Liver (tissue), 9 donors: ENCODE results near the gene ARHGAP36. TPM values are rescaled to one million over a fixed set of nuclear protein-coding genes. Genes with fewer than 3 reads are reported as not detected.

Source experiments
- DNase-seq: peaks from one replicate; pipeline ENCODE4 v3.0.0-alpha.2; 2017; ENCODE audit warnings: low spot score
- H3K27ac ChIP-seq, 2 donors: one replicate each; pipeline ENCODE4 v1.7.0; 2013; ENCODE audit warnings: inconsistent platforms in 2 of 2, low read length in 2 of 2, control low read depth in 1 of 2, low read depth in 1 of 2, mild to moderate bottlenecking in 1 of 2
- H3K27me3 ChIP-seq, 4 donors: one replicate each; pipeline versions ENCODE4 v1.6.1 to v1.7.0; 2013; ENCODE audit warnings: low read length in 3 of 4, inconsistent platforms in 1 of 4, mild to moderate bottlenecking in 1 of 4, moderate library complexity in 1 of 4; ENCODE audit not compliant: control insufficient read depth in 4 of 4, insufficient read depth in 4 of 4
- H3K36me3 ChIP-seq, 4 donors: one replicate each; pipeline versions ENCODE4 v1.6.1 to v1.7.0; 2013; ENCODE audit warnings: low read length in 3 of 4, mild to moderate bottlenecking in 3 of 4, low read depth in 1 of 4, moderate library complexity in 1 of 4; ENCODE audit not compliant: control insufficient read depth in 4 of 4, insufficient read depth in 3 of 4
- H3K4me1 ChIP-seq, 4 donors: one replicate each; pipeline versions ENCODE4 v1.6.1 to v1.7.0; 2013; ENCODE audit warnings: low read length in 3 of 4, mild to moderate bottlenecking in 3 of 4, moderate library complexity in 1 of 4; ENCODE audit not compliant: control insufficient read depth in 4 of 4, insufficient read depth in 4 of 4
- H3K4me3 ChIP-seq, 3 donors: one replicate each; pipeline versions ENCODE4 v1.6.1 to v1.7.0; 2013; ENCODE audit warnings: low read length in 3 of 3, control low read depth in 1 of 3, low read depth in 1 of 3, mild to moderate bottlenecking in 1 of 3
- H3K9ac ChIP-seq, 2 donors: one replicate each; pipeline ENCODE4 v1.7.0; 2013; ENCODE audit warnings: low read length in 2 of 2, mild to moderate bottlenecking in 2 of 2, moderate library complexity in 2 of 2, control low read depth in 1 of 2, low read depth in 1 of 2
- H3K9me3 ChIP-seq, 4 donors: one replicate each; pipeline versions ENCODE4 v1.6.1 to v1.7.0; 2013; ENCODE audit warnings: low read length in 3 of 4; ENCODE audit not compliant: control insufficient read depth in 4 of 4
- EGR1 ChIP-seq, 2 donors: IDR thresholded peaks; 2 replicates each; pipeline ENCODE4 v1.6.1; 2016 to 2018; ENCODE audit warnings: antibody characterized with exemption in 2 of 2, low read depth in 2 of 2
- FOXA1 ChIP-seq: IDR thresholded peaks from 2 replicates; pipeline ENCODE4 v1.6.1; 2016; ENCODE audit warnings: antibody characterized with exemption
- GABPA ChIP-seq, 2 donors: IDR thresholded peaks in 1 of 2; conservative IDR thresholded peaks in 1 of 2; 2 replicates each; pipeline ENCODE4 v1.6.1; 2016; ENCODE audit warnings: antibody characterized with exemption in 2 of 2, mild to moderate bottlenecking in 1 of 2, moderate library complexity in 1 of 2
- HNF4A ChIP-seq, 2 donors: conservative IDR thresholded peaks; 2 replicates each; pipeline ENCODE4 v1.6.1; 2016; ENCODE audit warnings: antibody characterized with exemption in 2 of 2, mild to moderate bottlenecking in 2 of 2
- HNF4G ChIP-seq: IDR thresholded peaks from 2 replicates; pipeline ENCODE4 v1.6.1; 2016; ENCODE audit warnings: antibody characterized with exemption
- JUND ChIP-seq, 2 donors: IDR thresholded peaks; 2 replicates each; pipeline ENCODE4 v1.6.1; 2016; ENCODE audit warnings: antibody characterized with exemption in 2 of 2
- MAX ChIP-seq: IDR thresholded peaks from 2 replicates; pipeline ENCODE4 v1.6.1; 2016; ENCODE audit warnings: antibody characterized with exemption
- RAD21 ChIP-seq, 2 donors: IDR thresholded peaks; 2 replicates each; pipeline ENCODE4 v1.6.1; 2016; ENCODE audit warnings: antibody characterized with exemption in 2 of 2, mild to moderate bottlenecking in 2 of 2
- RXRA ChIP-seq, 2 donors: IDR thresholded peaks; 2 replicates each; pipeline ENCODE4 v1.6.1; 2017 to 2018; ENCODE audit warnings: antibody characterized with exemption in 2 of 2, mild to moderate bottlenecking in 1 of 2
- SP1 ChIP-seq: IDR thresholded peaks from 2 replicates; pipeline ENCODE4 v1.6.1; 2018; ENCODE audit warnings: antibody characterized with exemption, mild to moderate bottlenecking
- TAF1 ChIP-seq: conservative IDR thresholded peaks from 2 replicates; pipeline ENCODE4 v1.6.1; 2016; ENCODE audit warnings: antibody characterized with exemption, mild to moderate bottlenecking
- YY1 ChIP-seq: IDR thresholded peaks from 2 replicates; pipeline ENCODE4 v1.6.1; 2016; ENCODE audit warnings: antibody characterized with exemption, mild to moderate bottlenecking
- WGBS: extraction: QIAGEN DNeasy Blood & Tissue Kit; methylation state at CpG from one replicate; pipeline ENCODE4 v1.1.7; 2013; 5-methylcytosine and 5-hydroxymethylcytosine counted together
- polyA plus RNA-seq, 2 donors: library from polyadenylated mRNA; stranded (reverse) in 1 of 2; unstranded in 1 of 2; fragments of 200-250 nt in 1 of 2; fragments of >200 nt in 1 of 2; fragmentation: Nextera tagmentation in 1 of 2; extraction: Ambion mirVana in 1 of 2; gene quantifications; one replicate each; pipeline versions ENCODE4 v1.2.1 to v1.2.3, GENCODE V29; 2013 to 2015
- total RNA-seq, 2 donors: library from RNA; depleted of rRNA; stranded (reverse); fragments of >200 nt; gene quantifications; one replicate each; pipeline ENCODE4 v1.2.3, GENCODE V29; 2014
- TF ChIP-seq, protein P1 (sequence below): fragments of 150-350 bp; IDR thresholded peaks from 2 replicates; pipeline ENCODE4 v1.5.1; 2017; ENCODE audit warnings: improper control_type of control experiment, low read depth, low read length; ENCODE audit not compliant: missing input control
- TF ChIP-seq, protein P2 (sequence below): IDR thresholded peaks from 2 replicates; pipeline ENCODE4 v1.6.1; 2016; ENCODE audit warnings: antibody characterized with exemption, mild to moderate bottlenecking
- donor health status: healthy.
- donor health status: healthy.
- donor health status: healthy.
- donor health status: healthy.
- donor health status: healthy.

ARHGAP36 gene
- total and polyA plus RNA-seq, 4 donors = not detected

DNA sequence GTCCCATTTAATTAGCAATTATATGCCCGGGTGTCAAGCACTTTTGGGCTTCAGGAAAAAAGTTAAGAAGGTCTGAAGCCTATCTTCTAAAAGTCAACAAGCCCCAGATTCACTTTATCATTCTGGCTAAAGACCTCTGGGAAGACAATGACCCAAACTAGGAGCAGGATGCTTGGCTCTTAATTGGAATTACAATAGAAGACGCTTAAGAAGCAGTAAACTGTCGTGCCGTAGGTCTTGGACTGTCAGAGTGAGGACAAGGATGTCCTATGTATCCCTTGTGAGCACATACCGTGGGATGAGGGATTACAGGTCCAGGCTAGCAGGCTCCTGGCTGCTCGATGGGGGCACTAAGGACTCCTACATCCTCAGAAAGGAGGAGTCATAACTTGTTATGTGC, 3.2 kb upstream of the ARHGAP36 start:
- Histone ChIP-seq H3K9ac (no peak overlapping the region), H3K4me3 (no peak overlapping the region), H3K27me3 (peaks cover 0 to 3% (median 1%) of the 10 kb centered on the region in 4 donors), H3K4me1 (peaks cover 0 to 2% (median 0%) of the 10 kb centered on the region in 4 donors), H3K36me3 (no peaks in the 10 kb centered on the region), H3K9me3 (no peaks in the 10 kb centered on the region), H3K27ac (no peak overlapping the region)
- no peak for DNase-seq
- WGBS = 56% methylated on average over 6 of the region's 6 CpGs
- TF ChIP-seq YY1 (no peak), MAX (no peak), HNF4G (no peak), TAF1 (no peak), JUND (IDR thresholded peaks at IDR 0.05) (no peak), SP1 (no peak), FOXA1 (no peak), GABPA (IDR thresholded peaks at IDR 0.05 in 1 of 2, conservative IDR thresholded peaks at IDR 0.05 in 1 of 2) (no peak), EGR1 (IDR thresholded peaks at IDR 0.05; ENCODE audit: low read depth in 2 of 2) (no peak), RAD21 (IDR thresholded peaks at IDR 0.05) (no peak)
- TF ChIP-seq, protein P1, sequence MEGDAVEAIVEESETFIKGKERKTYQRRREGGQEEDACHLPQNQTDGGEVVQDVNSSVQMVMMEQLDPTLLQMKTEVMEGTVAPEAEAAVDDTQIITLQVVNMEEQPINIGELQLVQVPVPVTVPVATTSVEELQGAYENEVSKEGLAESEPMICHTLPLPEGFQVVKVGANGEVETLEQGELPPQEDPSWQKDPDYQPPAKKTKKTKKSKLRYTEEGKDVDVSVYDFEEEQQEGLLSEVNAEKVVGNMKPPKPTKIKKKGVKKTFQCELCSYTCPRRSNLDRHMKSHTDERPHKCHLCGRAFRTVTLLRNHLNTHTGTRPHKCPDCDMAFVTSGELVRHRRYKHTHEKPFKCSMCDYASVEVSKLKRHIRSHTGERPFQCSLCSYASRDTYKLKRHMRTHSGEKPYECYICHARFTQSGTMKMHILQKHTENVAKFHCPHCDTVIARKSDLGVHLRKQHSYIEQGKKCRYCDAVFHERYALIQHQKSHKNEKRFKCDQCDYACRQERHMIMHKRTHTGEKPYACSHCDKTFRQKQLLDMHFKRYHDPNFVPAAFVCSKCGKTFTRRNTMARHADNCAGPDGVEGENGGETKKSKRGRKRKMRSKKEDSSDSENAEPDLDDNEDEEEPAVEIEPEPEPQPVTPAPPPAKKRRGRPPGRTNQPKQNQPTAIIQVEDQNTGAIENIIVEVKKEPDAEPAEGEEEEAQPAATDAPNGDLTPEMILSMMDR = no peak
- TF ChIP-seq, protein P2, sequence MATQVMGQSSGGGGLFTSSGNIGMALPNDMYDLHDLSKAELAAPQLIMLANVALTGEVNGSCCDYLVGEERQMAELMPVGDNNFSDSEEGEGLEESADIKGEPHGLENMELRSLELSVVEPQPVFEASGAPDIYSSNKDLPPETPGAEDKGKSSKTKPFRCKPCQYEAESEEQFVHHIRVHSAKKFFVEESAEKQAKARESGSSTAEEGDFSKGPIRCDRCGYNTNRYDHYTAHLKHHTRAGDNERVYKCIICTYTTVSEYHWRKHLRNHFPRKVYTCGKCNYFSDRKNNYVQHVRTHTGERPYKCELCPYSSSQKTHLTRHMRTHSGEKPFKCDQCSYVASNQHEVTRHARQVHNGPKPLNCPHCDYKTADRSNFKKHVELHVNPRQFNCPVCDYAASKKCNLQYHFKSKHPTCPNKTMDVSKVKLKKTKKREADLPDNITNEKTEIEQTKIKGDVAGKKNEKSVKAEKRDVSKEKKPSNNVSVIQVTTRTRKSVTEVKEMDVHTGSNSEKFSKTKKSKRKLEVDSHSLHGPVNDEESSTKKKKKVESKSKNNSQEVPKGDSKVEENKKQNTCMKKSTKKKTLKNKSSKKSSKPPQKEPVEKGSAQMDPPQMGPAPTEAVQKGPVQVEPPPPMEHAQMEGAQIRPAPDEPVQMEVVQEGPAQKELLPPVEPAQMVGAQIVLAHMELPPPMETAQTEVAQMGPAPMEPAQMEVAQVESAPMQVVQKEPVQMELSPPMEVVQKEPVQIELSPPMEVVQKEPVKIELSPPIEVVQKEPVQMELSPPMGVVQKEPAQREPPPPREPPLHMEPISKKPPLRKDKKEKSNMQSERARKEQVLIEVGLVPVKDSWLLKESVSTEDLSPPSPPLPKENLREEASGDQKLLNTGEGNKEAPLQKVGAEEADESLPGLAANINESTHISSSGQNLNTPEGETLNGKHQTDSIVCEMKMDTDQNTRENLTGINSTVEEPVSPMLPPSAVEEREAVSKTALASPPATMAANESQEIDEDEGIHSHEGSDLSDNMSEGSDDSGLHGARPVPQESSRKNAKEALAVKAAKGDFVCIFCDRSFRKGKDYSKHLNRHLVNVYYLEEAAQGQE = no peak

DNA sequence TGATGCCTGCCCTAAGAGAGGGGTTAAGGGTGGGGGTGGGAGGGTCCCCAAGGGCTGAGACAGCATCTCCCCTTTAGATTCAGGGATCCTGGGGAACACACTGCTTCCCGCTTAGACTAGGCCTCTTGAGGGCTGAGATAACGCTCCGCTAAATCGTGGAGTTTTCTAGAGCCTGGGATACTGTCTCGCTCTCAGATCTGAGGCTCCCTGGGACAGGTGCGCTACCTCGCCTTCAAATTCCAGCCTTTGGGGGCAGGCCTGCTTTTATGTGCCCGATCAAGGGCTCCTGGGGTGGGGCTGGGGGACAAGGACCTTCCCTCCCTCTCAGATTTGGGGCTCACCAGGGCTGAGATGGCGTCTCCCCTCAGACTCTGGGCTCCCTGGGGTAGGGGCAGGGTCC, 440 bp upstream of the ARHGAP36 start:
- Histone ChIP-seq H3K4me1 (no peaks in the 10 kb centered on the region), H3K27ac (no peak overlapping the region), H3K9me3 (no peaks in the 10 kb centered on the region), H3K9ac (no peak overlapping the region), H3K27me3 (peaks cover 0 to 3% (median 0%) of the 10 kb centered on the region in 4 donors), H3K4me3 (no peak overlapping the region), H3K36me3 (no peaks in the 10 kb centered on the region)
- DNase-seq = no peak
- TF ChIP-seq HNF4A (conservative IDR thresholded peaks at IDR 0.05) (no peak), FOXA1 (no peak), GABPA (IDR thresholded peaks at IDR 0.05 in 1 of 2, conservative IDR thresholded peaks at IDR 0.05 in 1 of 2) (no peak), TAF1 (no peak), RXRA (IDR thresholded peaks at IDR 0.05) (no peak), EGR1 (IDR thresholded peaks at IDR 0.05; ENCODE audit: low read depth in 2 of 2) (no peak), JUND (IDR thresholded peaks at IDR 0.05) (no peak), HNF4G (no peak)
- 23% methylated on average over 9 of the region's 9 CpGs for whole genome bisulfite sequencing
